K562 (cell line): ENCODE results near the gene PRR23E. TPM values are rescaled to one million over a fixed set of nuclear protein-coding genes. Genes with fewer than 3 reads are reported as not detected.
A peak's percentile ranks its signal among the peaks of the same experiment; 100 is the strongest.

ENCODE experiments used
- ELF2 ChIP-seq: fragments of 250-450 bp; sonication (Bioruptor Pico); IDR thresholded peaks from 2 replicates; pipeline ENCODE4 v1.5.0; 2021; ENCODE audit warnings: mild to moderate bottlenecking
- EZH2 ChIP-seq: IDR thresholded peaks from 2 replicates; pipeline ENCODE4 v1.6.1; 2012; ENCODE audit warnings: low read depth, mild to moderate bottlenecking, inconsistent platforms, low read length, borderline replicate concordance
- GATAD2A ChIP-seq: fragments of 450-650 bp; IDR thresholded peaks from 2 replicates; pipeline ENCODE4 v1.6.1; 2017
- GMEB1 ChIP-seq: fragments of 250-450 bp; sonication (Bioruptor Pico); IDR thresholded peaks from 2 replicates; pipeline ENCODE4 v1.4.0; 2020; ENCODE audit warnings: mild to moderate bottlenecking
- MEIS2 ChIP-seq: fragments of 450-650 bp; IDR thresholded peaks from 2 replicates; pipeline ENCODE4 v1.6.1; 2014; ENCODE audit warnings: mild to moderate bottlenecking; ENCODE audit not compliant: partially characterized antibody
- MGA ChIP-seq: fragments of 450-650 bp; IDR thresholded peaks from 2 replicates; pipeline ENCODE4 v1.6.1; 2016; ENCODE audit warnings: mild to moderate bottlenecking, moderate library complexity
- MIER1 ChIP-seq: fragments of 450-650 bp; IDR thresholded peaks from 2 replicates; pipeline ENCODE4 v1.6.1; 2016; ENCODE audit warnings: antibody characterized with exemption, mild to moderate bottlenecking, low read depth
- polyA plus RNA-seq, 8 experiments: library from polyadenylated mRNA; depleted of rRNA in 4 of 8; stranded (reverse) in 5 of 8; unstranded in 3 of 8; fragments of >200 nt; fragmentation: Nextera tagmentation in 2 of 8; fragmentation: Illumina TruSeq in 1 of 8; extraction: Ambion mirVana in 2 of 8; extraction: Trizol in 1 of 8; gene quantifications; 2 replicates each; pipeline versions ENCODE4 v1.2.1 to v1.2.3, GENCODE V29; 2011 to 2014; ENCODE audit warnings: inconsistent platforms in 1 of 8, missing spikeins in 1 of 8
- total RNA-seq, 7 experiments: library from RNA; depleted of rRNA in 6 of 7; stranded (reverse); fragments of >200 nt in 6 of 7; fragmentation: Illumina TruSeq in 2 of 7; extraction: Trizol in 2 of 7; gene quantifications; 2 replicates each; pipeline versions ENCODE4 v1.2.1 to v1.2.3, GENCODE V29; 2011 to 2021; ENCODE audit warnings: low replicate concordance in 1 of 7

PRR23E gene
- total and polyA plus RNA-seq, 9 of the 15 experiments (the other 6 are each of a cell fraction or from before 2014, with no cell fraction given): not detected

- no peak for TF ChIP-seq MEIS2
- TF ChIP-seq GMEB1 (CRISPR knock-in tag): no peak
- no peak for TF ChIP-seq ELF2 (CRISPR knock-in tag)
- TF ChIP-seq EZH2: no peak
- no peak for TF ChIP-seq MGA
- 0 out of 2 replicates have a peak, but pooled peaks have one; percentile 68 for TF ChIP-seq MIER1
- TF ChIP-seq GATAD2A: no peak
Measured at GRCh38 chr3:127158614-127159229, 34.2 kb upstream of the PRR23E start (continued).
